Measurements from ENCODE around the gene COQ2.

The COQ2 gene

GRCh38 chr4:83320548-83320947 lies 36.0 kb upstream of the COQ2 start:
- no peak for TF ChIP-seq CTCF (IDR thresholded peaks at IDR 0.05; ENCODE audit: extremely low read depth, missing control alignments)
- no peak for DNase-seq (ENCODE audit: low spot score)

GRCh38 chr4:83318666-83319065 lies 34.1 kb upstream of the COQ2 start:
- no peak for TF ChIP-seq CTCF (IDR thresholded peaks at IDR 0.05; ENCODE audit: extremely low read depth, missing control alignments)
- no peak for DNase-seq (ENCODE audit: low spot score)

- no peak for DNase-seq (ENCODE audit: low spot score)
- no peak for TF ChIP-seq CTCF (IDR thresholded peaks at IDR 0.05; ENCODE audit: extremely low read depth, missing control alignments)
These were observed 33.1 kb upstream of the COQ2 start for GRCh38 chr4:83317671-83318070.

DNA sequence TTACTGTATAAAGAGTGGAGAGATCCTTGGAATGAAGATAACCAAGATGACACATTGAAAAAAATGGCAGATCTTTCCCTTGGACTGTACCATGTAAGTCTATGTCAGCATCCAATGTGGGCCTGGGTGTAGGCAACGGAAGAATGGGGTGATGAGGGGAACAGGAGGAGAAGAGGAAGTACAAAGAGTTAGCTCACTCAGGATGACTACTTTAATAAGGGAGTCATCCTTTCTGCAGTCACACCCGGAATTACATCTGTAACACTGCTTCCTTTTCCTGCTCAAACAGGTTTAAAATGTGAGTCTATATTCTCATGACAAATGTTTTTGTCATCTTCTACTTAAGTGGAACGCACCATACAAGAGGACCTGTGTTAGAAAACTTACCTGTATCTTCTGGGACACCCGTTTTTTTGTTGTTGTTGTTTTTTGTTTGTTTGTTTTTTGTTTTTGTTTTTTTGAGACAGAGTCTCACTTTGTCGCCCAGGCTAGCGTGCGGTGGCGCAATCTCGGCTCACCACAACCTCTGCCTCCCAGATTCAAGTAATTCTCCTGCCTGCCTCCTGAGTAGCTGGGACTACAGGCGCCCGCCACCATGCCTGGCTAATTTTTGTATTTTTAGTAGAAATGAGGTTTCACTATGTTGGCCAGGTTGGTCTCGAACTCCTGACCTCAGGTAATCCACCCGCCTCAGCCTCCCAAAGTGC lies 32.0 kb upstream of the COQ2 start:
- TF ChIP-seq CTCF (IDR thresholded peaks at IDR 0.05; ENCODE audit: extremely low read depth, missing control alignments): no peak
- no peak for DNase-seq (ENCODE audit: low spot score)

DNA sequence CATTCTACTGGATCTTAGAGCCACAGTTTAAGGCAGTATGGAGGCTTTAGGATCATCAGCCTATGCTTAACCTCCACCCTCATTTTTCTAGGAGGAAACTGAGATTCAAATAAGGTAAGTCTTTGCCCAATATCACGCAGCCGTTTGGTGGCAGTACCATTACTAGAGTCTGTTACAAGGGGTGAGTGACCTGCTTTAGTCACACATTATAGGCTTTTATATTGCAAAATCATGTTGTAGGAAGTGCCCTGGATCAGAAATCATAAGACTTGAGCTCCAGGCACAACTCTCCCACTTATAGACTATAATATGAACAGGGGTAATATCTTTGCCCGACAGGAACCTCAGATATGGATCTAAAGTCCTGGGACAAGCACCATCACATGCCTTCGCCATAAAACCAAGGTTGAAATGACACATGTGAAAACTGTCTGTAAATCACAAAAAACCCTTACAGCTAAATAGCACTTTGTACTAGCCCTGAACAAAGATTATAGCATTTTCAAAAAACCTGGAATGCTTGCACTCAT lies 30.8 kb upstream of the COQ2 start:
- DNase-seq (ENCODE audit: low spot score): no peak
- no peak for TF ChIP-seq CTCF (IDR thresholded peaks at IDR 0.05; ENCODE audit: extremely low read depth, missing control alignments)

- TF ChIP-seq CTCF (IDR thresholded peaks at IDR 0.05; ENCODE audit: extremely low read depth, missing control alignments): no peak
- no peak for DNase-seq (ENCODE audit: low spot score)
These were observed 24.1 kb upstream of the COQ2 start for GRCh38 chr4:83308672-83309071.

DNA sequence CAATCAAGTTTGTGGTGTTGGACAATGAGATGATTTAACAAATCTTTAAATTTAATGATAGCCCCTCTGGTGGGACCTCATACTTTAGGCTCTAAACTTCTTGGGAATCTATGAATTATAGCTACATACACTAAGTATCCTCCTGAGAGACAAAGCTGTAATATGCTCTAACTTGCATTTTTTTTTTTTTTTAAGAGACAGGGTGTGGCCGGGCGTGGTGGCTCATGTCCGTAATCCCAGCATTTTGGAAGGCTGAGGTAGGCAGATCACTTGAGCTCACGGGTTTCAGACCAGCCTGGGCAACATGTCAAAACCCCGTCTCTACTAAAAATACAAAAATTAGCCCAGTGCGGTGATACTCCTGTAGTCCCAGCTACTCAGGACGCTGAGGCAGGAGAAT lies 23.3 kb upstream of the COQ2 start:
- TF ChIP-seq CTCF (IDR thresholded peaks at IDR 0.05; ENCODE audit: extremely low read depth, missing control alignments): no peak
- DNase-seq (ENCODE audit: low spot score): no peak

All from GM20000 (cell line).